Measurements from ENCODE around the gene LRP1B. TPM values are rescaled to one million over a fixed set of nuclear protein-coding genes. Genes with fewer than 3 reads are reported as not detected.

The LRP1B gene
- total RNA-seq, 1 experiment from 2014 or later = 0.52 TPM

DNA sequence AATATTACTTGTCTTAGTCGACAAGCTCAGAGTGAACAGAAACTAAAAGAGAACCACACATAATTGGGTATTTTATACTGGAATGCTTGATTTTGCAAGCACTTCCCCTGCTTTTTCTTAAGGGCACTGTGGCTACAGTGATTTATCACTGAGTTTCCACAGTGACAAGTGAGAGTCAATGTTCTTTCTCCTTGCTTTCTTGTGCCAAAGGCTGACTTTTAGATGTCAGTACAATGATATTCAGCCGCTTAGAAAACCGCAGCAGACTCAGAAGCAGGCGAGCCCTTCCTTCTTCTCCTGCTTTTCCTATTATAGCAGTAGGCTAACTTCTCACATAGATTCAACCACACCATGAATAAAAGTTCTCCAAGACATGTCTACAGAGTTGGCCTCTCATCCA lies 1747.0 kb downstream of the LRP1B start:
- Mint-ChIP-seq H3K9me3 (no peaks in the 10 kb centered on the region), H3K27ac (no peak overlapping the region), H3K4me3 (no peak overlapping the region), H3K27me3 (ENCODE audit: low read depth) (no peaks in the 10 kb centered on the region), H3K4me1 (no peaks in the 10 kb centered on the region), H3K36me3 (no peaks in the 10 kb centered on the region)
- ATAC-seq (no peak), DNase-seq (ENCODE audit: low spot score) (no peak)
- CTCF ChIA-PET = no interaction called here
- POLR2A ChIA-PET = no interaction called here
- no peak for TF ChIP-seq ZNF317 (CRISPR knock-in tag; IDR thresholded peaks at IDR 0.05; ENCODE audit: borderline replicate concordance, low read depth)

DNA sequence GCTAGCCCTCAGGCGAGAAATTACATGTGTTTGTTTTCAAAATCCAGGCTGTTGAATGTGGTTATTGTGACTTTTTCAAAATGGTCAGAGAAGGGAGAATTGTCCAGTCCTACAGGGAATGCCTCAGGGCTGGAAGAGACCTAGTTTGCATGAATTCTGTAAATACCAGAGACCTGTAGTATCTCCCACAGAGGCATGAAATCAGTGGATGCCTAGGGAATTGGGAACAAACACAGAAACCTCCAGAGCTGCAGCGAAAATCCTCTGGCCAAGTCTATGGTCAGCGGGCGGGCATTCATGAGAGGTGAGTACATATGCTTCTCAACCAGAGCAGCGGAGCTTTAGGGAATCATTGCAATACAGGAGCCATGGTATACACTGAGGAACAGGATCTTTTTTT lies 1754.1 kb downstream of the LRP1B start:
- 0 out of 2 replicates have a peak overlapping the region, but pooled peaks have one; percentile 30 for H3K27ac Mint-ChIP-seq
- POLR2A ChIA-PET = no interaction called here

DNA sequence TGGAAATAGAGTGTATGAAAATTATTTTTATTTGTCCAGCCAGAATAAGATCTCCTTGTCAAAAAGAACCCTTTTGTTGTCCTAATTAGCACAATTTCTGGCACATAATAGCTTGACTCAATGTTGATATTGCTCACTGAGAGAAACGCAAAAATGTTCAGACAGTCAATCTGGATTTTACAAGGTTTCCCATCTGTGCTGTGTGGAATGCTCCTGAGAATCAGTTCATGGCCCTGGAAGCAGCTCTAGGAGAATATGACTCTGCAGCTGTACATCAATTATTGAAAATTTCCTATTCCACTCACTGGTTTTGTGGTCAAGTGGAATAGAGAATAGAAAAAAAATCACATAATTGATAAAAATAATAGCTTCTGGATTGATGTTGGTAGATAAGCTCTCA lies 1767.7 kb downstream of the LRP1B start:
- no peaks in the 10 kb centered on the region for H3K9me3 Mint-ChIP-seq
- TF ChIP-seq, protein P1, sequence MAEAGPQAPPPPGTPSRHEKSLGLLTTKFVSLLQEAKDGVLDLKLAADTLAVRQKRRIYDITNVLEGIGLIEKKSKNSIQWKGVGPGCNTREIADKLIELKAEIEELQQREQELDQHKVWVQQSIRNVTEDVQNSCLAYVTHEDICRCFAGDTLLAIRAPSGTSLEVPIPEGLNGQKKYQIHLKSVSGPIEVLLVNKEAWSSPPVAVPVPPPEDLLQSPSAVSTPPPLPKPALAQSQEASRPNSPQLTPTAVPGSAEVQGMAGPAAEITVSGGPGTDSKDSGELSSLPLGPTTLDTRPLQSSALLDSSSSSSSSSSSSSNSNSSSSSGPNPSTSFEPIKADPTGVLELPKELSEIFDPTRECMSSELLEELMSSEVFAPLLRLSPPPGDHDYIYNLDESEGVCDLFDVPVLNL (CRISPR knock-in tag; IDR thresholded peaks at IDR 0.05; ENCODE audit: borderline replicate concordance, low read depth) = no peak
- TF ChIP-seq KAT7 (CRISPR knock-in tag; IDR thresholded peaks at IDR 0.05; ENCODE audit: borderline replicate concordance) = no peak
- TF ChIP-seq, protein P2, sequence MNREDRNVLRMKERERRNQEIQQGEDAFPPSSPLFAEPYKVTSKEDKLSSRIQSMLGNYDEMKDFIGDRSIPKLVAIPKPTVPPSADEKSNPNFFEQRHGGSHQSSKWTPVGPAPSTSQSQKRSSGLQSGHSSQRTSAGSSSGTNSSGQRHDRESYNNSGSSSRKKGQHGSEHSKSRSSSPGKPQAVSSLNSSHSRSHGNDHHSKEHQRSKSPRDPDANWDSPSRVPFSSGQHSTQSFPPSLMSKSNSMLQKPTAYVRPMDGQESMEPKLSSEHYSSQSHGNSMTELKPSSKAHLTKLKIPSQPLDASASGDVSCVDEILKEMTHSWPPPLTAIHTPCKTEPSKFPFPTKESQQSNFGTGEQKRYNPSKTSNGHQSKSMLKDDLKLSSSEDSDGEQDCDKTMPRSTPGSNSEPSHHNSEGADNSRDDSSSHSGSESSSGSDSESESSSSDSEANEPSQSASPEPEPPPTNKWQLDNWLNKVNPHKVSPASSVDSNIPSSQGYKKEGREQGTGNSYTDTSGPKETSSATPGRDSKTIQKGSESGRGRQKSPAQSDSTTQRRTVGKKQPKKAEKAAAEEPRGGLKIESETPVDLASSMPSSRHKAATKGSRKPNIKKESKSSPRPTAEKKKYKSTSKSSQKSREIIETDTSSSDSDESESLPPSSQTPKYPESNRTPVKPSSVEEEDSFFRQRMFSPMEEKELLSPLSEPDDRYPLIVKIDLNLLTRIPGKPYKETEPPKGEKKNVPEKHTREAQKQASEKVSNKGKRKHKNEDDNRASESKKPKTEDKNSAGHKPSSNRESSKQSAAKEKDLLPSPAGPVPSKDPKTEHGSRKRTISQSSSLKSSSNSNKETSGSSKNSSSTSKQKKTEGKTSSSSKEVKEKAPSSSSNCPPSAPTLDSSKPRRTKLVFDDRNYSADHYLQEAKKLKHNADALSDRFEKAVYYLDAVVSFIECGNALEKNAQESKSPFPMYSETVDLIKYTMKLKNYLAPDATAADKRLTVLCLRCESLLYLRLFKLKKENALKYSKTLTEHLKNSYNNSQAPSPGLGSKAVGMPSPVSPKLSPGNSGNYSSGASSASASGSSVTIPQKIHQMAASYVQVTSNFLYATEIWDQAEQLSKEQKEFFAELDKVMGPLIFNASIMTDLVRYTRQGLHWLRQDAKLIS (CRISPR knock-in tag; IDR thresholded peaks at IDR 0.05; ENCODE audit: borderline replicate concordance) = no peak
- TF ChIP-seq NR1H2 (CRISPR knock-in tag; IDR thresholded peaks at IDR 0.05) = no peak
- H3K27me3 Mint-ChIP-seq (ENCODE audit: low read depth) = no peaks in the 10 kb centered on the region
- DNase-seq (ENCODE audit: low spot score) (no peak), ATAC-seq (no peak)
- POLR2A ChIA-PET = no interaction called here
- no peaks in the 10 kb centered on the region for H3K36me3 Mint-ChIP-seq
- CTCF ChIA-PET = no interaction called here
- no peak overlapping the region for H3K4me3 Mint-ChIP-seq
- no peak overlapping the region for H3K27ac Mint-ChIP-seq
- no peaks in the 10 kb centered on the region for H3K4me1 Mint-ChIP-seq

More for the DNA sequence above, 1754.1 kb downstream of the LRP1B start:
- Mint-ChIP-seq H3K4me1 (peaks cover 6% of the 10 kb centered on the region), H3K36me3 (no peaks in the 10 kb centered on the region), H3K27me3 (ENCODE audit: low read depth) (no peaks in the 10 kb centered on the region), H3K9me3 (no peaks in the 10 kb centered on the region), H3K4me3 (no peak overlapping the region)
- DNase-seq (ENCODE audit: low spot score) (peak; percentile 12), ATAC-seq (peak; percentile 70)
- CTCF ChIA-PET = no interaction called here
- TF ChIP-seq, protein P3, sequence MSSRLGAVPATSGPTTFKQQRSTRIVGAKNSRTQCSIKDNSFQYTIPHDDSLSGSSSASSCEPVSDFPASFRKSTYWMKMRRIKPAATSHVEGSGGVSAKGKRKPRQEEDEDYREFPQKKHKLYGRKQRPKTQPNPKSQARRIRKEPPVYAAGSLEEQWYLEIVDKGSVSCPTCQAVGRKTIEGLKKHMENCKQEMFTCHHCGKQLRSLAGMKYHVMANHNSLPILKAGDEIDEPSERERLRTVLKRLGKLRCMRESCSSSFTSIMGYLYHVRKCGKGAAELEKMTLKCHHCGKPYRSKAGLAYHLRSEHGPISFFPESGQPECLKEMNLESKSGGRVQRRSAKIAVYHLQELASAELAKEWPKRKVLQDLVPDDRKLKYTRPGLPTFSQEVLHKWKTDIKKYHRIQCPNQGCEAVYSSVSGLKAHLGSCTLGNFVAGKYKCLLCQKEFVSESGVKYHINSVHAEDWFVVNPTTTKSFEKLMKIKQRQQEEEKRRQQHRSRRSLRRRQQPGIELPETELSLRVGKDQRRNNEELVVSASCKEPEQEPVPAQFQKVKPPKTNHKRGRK (CRISPR knock-in tag; IDR thresholded peaks at IDR 0.05; ENCODE audit: borderline replicate concordance) = no peak
- TF ChIP-seq JAZF1 (CRISPR knock-in tag; IDR thresholded peaks at IDR 0.05) (no peak), GABPB1 (CRISPR knock-in tag; IDR thresholded peaks at IDR 0.05) (no peak), KAT7 (CRISPR knock-in tag; IDR thresholded peaks at IDR 0.05; ENCODE audit: borderline replicate concordance) (no peak), CREB1 (CRISPR knock-in tag; IDR thresholded peaks at IDR 0.05) (no peak), ZNF416 (CRISPR knock-in tag; IDR thresholded peaks at IDR 0.05) (no peak), RORB (CRISPR knock-in tag; IDR thresholded peaks at IDR 0.05) (no peak)
- TF ChIP-seq, protein P4, sequence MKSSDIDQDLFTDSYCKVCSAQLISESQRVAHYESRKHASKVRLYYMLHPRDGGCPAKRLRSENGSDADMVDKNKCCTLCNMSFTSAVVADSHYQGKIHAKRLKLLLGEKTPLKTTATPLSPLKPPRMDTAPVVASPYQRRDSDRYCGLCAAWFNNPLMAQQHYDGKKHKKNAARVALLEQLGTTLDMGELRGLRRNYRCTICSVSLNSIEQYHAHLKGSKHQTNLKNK (CRISPR knock-in tag; IDR thresholded peaks at IDR 0.05) = no peak

DNA sequence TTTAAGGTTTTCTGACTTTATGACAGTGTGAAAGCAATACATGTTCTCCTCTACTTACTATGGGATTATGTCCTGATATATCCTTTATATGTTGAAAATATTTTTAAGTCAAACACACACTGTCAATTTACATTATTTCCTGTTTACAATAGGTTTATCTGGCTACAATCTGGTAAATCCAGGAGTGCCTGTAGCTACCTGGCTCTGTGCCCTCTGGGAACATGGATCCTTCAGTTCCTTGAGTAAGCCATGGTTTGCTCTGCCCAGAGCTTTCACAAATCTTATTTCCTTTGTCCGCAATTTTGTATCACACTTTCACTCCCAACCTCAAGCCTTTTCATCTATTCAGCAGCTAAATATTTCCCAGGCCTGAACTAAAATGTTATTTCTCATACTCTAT lies 1768.5 kb downstream of the LRP1B start:
- Mint-ChIP-seq H3K27me3 (ENCODE audit: low read depth) (no peaks in the 10 kb centered on the region), H3K27ac (no peak overlapping the region), H3K9me3 (no peaks in the 10 kb centered on the region), H3K4me3 (no peak overlapping the region), H3K4me1 (no peaks in the 10 kb centered on the region), H3K36me3 (no peaks in the 10 kb centered on the region)
- no peak for TF ChIP-seq OVOL2 (CRISPR knock-in tag; IDR thresholded peaks at IDR 0.05; ENCODE audit: borderline replicate concordance)
- ATAC-seq = no peak
- ChIA-PET POLR2A (no interaction called here), CTCF (no interaction called here)
- no peak for DNase-seq (ENCODE audit: low spot score)

Measured in WTC11 (cell line).